ENCODE data around the gene SZT2. TPM values are rescaled to one million over a fixed set of nuclear protein-coding genes. Genes with fewer than 3 reads are reported as not detected.

The SZT2 gene
- total and polyA plus RNA-seq, 2 of the 4 experiments (the other 2 are of a cell fraction), result 9.5 to 14.3 TPM

GRCh38 chr1:43367026-43367903 lies 22.4 kb upstream of the SZT2 start:
- no peak overlapping the region for H2BK15ac ChIP-seq (ENCODE audit: low read depth, low read length)
- no peaks in the 10 kb centered on the region for H3K9me3 ChIP-seq (ENCODE audit: control insufficient read depth, insufficient read depth, low read length)
- H3K14ac ChIP-seq (replicated peaks; ENCODE audit: low read depth, low read length), result peak overlapping the region; percentile 99
- peaks cover 23% of the 10 kb centered on the region for H4K20me1 ChIP-seq (ENCODE audit: insufficient read depth, low read length)
- peak overlapping the region; percentile 93 for H3K27ac ChIP-seq (ENCODE audit: insufficient read depth, low read length)
- peak; percentile 75 for ATAC-seq (ENCODE audit: low read depth)
- peak overlapping the region; percentile 90 for H3K9ac ChIP-seq (ENCODE audit: low read depth, low read length)
- no TSS peak for BruUV-seq (replicated peaks)
- peak overlapping the region; percentile 91 for H2BK5ac ChIP-seq (ENCODE audit: low read depth, low read length, poor library complexity, severe bottlenecking)
- H2BK120ac ChIP-seq (ENCODE audit: low read depth, low read length), result peak overlapping the region; percentile 77
- peak overlapping the region; percentile 42 for H3K18ac ChIP-seq (ENCODE audit: low read depth, low read length)
- in situ Hi-C loops (cut with MboI; ENCODE audit: low sequenced_read_pairs), result no loop called here
- POLR2A ChIA-PET (ENCODE audit: unreplicated experiment), result interaction anchor here (1.4 kb wide), 1 partner anchor 9 kb away, joined by 4 read pairs; the partner anchor contains the start of gene CDC20
- DNase-seq, result no peak
- H3K4ac ChIP-seq (ENCODE audit: low read depth, low read length), result peak overlapping the region; percentile 99
- H2AK5ac ChIP-seq (ENCODE audit: low read depth, low read length), result peak overlapping the region; percentile 99
- dilution Hi-C loops (cut with HindIII; ENCODE audit: low sequenced_read_pairs, unreplicated experiment), result no loop called here
- peaks cover 12% of the 10 kb centered on the region for H3K9me1 ChIP-seq (ENCODE audit: insufficient read depth, low read length)
- peak overlapping the region; percentile 90 to 97 for H4K8ac ChIP-seq (ENCODE audit: low read depth in 2 of 2, low read length in 2 of 2)
- H3K56ac ChIP-seq (ENCODE audit: extremely low read depth, insufficient read depth, low read length), result peak overlapping the region; percentile 99
- peak; percentile 63; the same call in 1 of the 2 replicates for TF ChIP-seq BHLHE40 (IDR thresholded peaks at IDR 0.05; ENCODE audit: low read depth, low read length)
- 0 out of 2 replicates have a peak, but pooled peaks have one; percentile 26 for TF ChIP-seq POLR2A (IDR thresholded peaks at IDR 0.05; ENCODE audit: low read depth, low read length)
- TF ChIP-seq CHD1 (IDR thresholded peaks at IDR 0.05; ENCODE audit: low read depth, low read length), result no peak; the same call in 1 of the 2 replicates
- TF ChIP-seq RCOR1 (IDR thresholded peaks at IDR 0.05; ENCODE audit: insufficient replicate concordance, low read length), result peak; percentile 18
- no peak for TF ChIP-seq FOS (IDR thresholded peaks at IDR 0.05; ENCODE audit: low read depth, low read length)
- TF ChIP-seq RFX5 (IDR thresholded peaks at IDR 0.05; ENCODE audit: low read depth, low read length), result no peak
- no peak for TF ChIP-seq SMC3 (IDR thresholded peaks at IDR 0.05; ENCODE audit: low read depth, low read length)
- TF ChIP-seq NFE2L2 (IDR thresholded peaks at IDR 0.05; ENCODE audit: low read depth, low read length), result no peak
- TF ChIP-seq RAD21 (IDR thresholded peaks at IDR 0.05; ENCODE audit: low read length), result no peak
- TF ChIP-seq CTCF (conservative IDR thresholded peaks at IDR 0.05; ENCODE audit: low read depth, low read length), result no peak
- TF ChIP-seq USF2 (IDR thresholded peaks at IDR 0.05; ENCODE audit: low read depth, low read length), result no peak
- no peak for TF ChIP-seq MAFK (IDR thresholded peaks at IDR 0.05; ENCODE audit: low read depth, low read length)
- peak; percentile 80; the same call in 1 of the 2 replicates for TF ChIP-seq MXI1 (IDR thresholded peaks at IDR 0.05; ENCODE audit: borderline replicate concordance, low read depth, low read length)
- CTCF ChIA-PET, result interaction anchor here (0.6 to 1.0 kb wide), 2 partner anchors 18 to 210 kb away, joined by 3 read pairs; no protein-coding TSS in a partner anchor
- no peaks in the 10 kb centered on the region for H3K27me3 ChIP-seq (ENCODE audit: control insufficient read depth, insufficient read depth, low read length)
- peaks cover 27 to 75% of the 10 kb centered on the region in 2 experiments for H3K79me1 ChIP-seq (ENCODE audit: low read depth in 1 of 2, low read length in 2 of 2)
- H2AFZ ChIP-seq (replicated peaks; ENCODE audit: low read length, poor library complexity), result peak overlapping the region; percentile 98
- peak overlapping the region; percentile 51 for H4K5ac ChIP-seq (ENCODE audit: low read depth, low read length)
- peak overlapping the region; percentile 97 for H3K23ac ChIP-seq (ENCODE audit: low read depth, low read length)
- peaks cover 32% of the 10 kb centered on the region for H3K36me3 ChIP-seq (ENCODE audit: control insufficient read depth, insufficient read depth, low read length)
- peak overlapping the region; percentile 87 for H3K4me2 ChIP-seq (ENCODE audit: low read depth, low read length)
- H4K91ac ChIP-seq (ENCODE audit: insufficient read depth, low read depth, low read length), result peak overlapping the region; percentile 93
- peaks cover 13% of the 10 kb centered on the region for H3K4me1 ChIP-seq (ENCODE audit: control insufficient read depth, insufficient read depth, low read length)
- H2AK9ac ChIP-seq (replicated peaks; ENCODE audit: low read depth, low read length, poor library complexity), result peak overlapping the region; percentile 100
- whole genome bisulfite sequencing, 2 experiments (ENCODE audit: extremely low coverage in 2 of 2, insufficient read length in 1 of 2), result 3% methylated on average over 14 of the region's 48 CpGs; no CpG with 5 or more reads in 1 of the 2 experiments
- H2BK20ac ChIP-seq (ENCODE audit: low read depth, low read length), result peak overlapping the region; percentile 67
- H3K4me3 ChIP-seq (ENCODE audit: insufficient read depth, low read depth, low read length), result peak overlapping the region; percentile 80
- intact Hi-C loops (cut with micrococcal nuclease), result no loop called here
